OCI-LY7 (cell line): ENCODE data around the gene PTPRU. TPM values are rescaled to one million over a fixed set of nuclear protein-coding genes. Genes with fewer than 3 reads are reported as not detected.

ENCODE experiments used
- BruUV-seq: library from RNA; stranded (reverse); fragments of 400-500 nt; replicated peaks from 2 replicates; lab custom pipeline; 2021; lab: Mats Ljungman, UMichigan
- CTCF ChIA-PET: fragments of 300-600 bp; sonication (Branson Sonifier 250); formaldehyde crosslinking; loops from one replicate; lab custom pipeline; 2022; ENCODE audit warnings: antibody characterized with exemption; ENCODE audit not compliant: unreplicated experiment; lab: Charles Lee
- POLR2A ChIA-PET: fragments of 300-600 bp; sonication (Branson Sonifier 250); formaldehyde crosslinking; loops from one replicate; lab custom pipeline; 2022; ENCODE audit warnings: antibody characterized with exemption; lab: Charles Lee
- DNase-seq: peaks from one replicate; pipeline ENCODE4 v3.0.0-alpha.2; 2015; ENCODE audit warnings: low spot score
- H2AFZ ChIP-seq: fragments of 200-600 bp; sonication (generic), shearing (Covaris generic); 2 replicates; pipeline ENCODE4 v1.6.1; 2014; ENCODE audit warnings: mild to moderate bottlenecking, antibody characterized with exemption, low read length, moderate library complexity
- H3K27ac ChIP-seq: fragments of 200-600 bp; sonication (generic); 2 replicates; pipeline ENCODE4 v1.5.1; 2014; ENCODE audit warnings: mixed run types, low read depth, mild to moderate bottlenecking, moderate library complexity, low read length, inconsistent platforms; ENCODE audit not compliant: poor library complexity, severe bottlenecking
- H3K36me3 ChIP-seq: fragments of 200-600 bp; sonication (generic); 2 replicates; pipeline ENCODE4 v1.6.1; 2014; ENCODE audit warnings: mild to moderate bottlenecking, antibody characterized with exemption, low read length, moderate library complexity, mixed read lengths; ENCODE audit not compliant: insufficient read depth
- H3K4me1 ChIP-seq: fragments of 200-600 bp; sonication (generic); 2 replicates; pipeline ENCODE4 v1.5.1; 2014; ENCODE audit warnings: mild to moderate bottlenecking, low read length; ENCODE audit not compliant: insufficient read depth, poor library complexity, severe bottlenecking
- H3K4me2 ChIP-seq: fragments of 200-600 bp; sonication (generic); 2 replicates; pipeline ENCODE4 v1.6.1; 2014; ENCODE audit warnings: mild to moderate bottlenecking, low read length
- H3K4me3 ChIP-seq: fragments of 200-600 bp; sonication (generic); 2 replicates; pipeline ENCODE4 v1.5.1; 2014; ENCODE audit warnings: mild to moderate bottlenecking, low read depth, low read length; ENCODE audit not compliant: poor library complexity, severe bottlenecking
- H3K79me2 ChIP-seq: fragments of 200-600 bp; sonication (generic); 2 replicates; pipeline ENCODE4 v1.6.1; 2016; ENCODE audit warnings: low read depth, mild to moderate bottlenecking, low read length, moderate library complexity, mixed read lengths; ENCODE audit not compliant: insufficient read depth
- H3K9me2 ChIP-seq: fragments of 200-600 bp; sonication (generic); 2 replicates; pipeline ENCODE4 v1.6.1; 2016; ENCODE audit warnings: mild to moderate bottlenecking, low read length, mixed read lengths; ENCODE audit not compliant: insufficient read depth
- H3K9me3 ChIP-seq: fragments of 200-600 bp; sonication (generic); 2 replicates; pipeline ENCODE4 v1.6.1; 2014; ENCODE audit warnings: mild to moderate bottlenecking, mixed run types, low read length, mixed read lengths
- H4K20me1 ChIP-seq: fragments of 200-600 bp; sonication (generic); 2 replicates; pipeline ENCODE4 v1.6.1; 2014; ENCODE audit warnings: mild to moderate bottlenecking, antibody characterized with exemption, low read length, moderate library complexity, mixed read lengths; ENCODE audit not compliant: insufficient read depth
- CTCF ChIP-seq: fragments of 200-600 bp; sonication (generic); conservative IDR thresholded peaks from 2 replicates; pipeline ENCODE4 v1.5.1; 2014; ENCODE audit warnings: mild to moderate bottlenecking, antibody characterized with exemption, low read length, moderate library complexity, mixed read lengths
- EZH2phosphoT487 ChIP-seq: fragments of 200-600 bp; sonication (generic); IDR thresholded peaks from 2 replicates; pipeline ENCODE4 v1.6.1; 2018; ENCODE audit warnings: low read depth, borderline replicate concordance, mild to moderate bottlenecking, mixed run types, antibody characterized with exemption, low read length, moderate library complexity, mixed read lengths
- intact Hi-C: fragments of 100-400 bp; cut with micrococcal nuclease; formaldehyde crosslinking; loops from one replicate; pipeline ENCODE4 v1.10.0; 2022; ENCODE audit not compliant: unreplicated experiment
- total RNA-seq, 2 experiments: library from RNA; depleted of rRNA in 1 of 2; stranded (reverse); fragments of >200 nt in 1 of 2; shearing (Covaris generic) in 1 of 2; gene quantifications; 2 replicates each; pipeline ENCODE4 v1.2.3, GENCODE V29; 2014 to 2022

The PTPRU gene
- total RNA-seq, 2 experiments from 2014 or later: 2.5 to 4.6 TPM

- Histone ChIP-seq H2AFZ (no peak overlapping the region), H3K36me3 (no peaks in the 10 kb centered on the region), H3K9me3 (no peaks in the 10 kb centered on the region), H3K4me2 (no peak overlapping the region), H3K79me2 (no peaks in the 10 kb centered on the region), H3K9me2 (no peaks in the 10 kb centered on the region), H3K4me3 (no peak overlapping the region), H4K20me1 (no peaks in the 10 kb centered on the region), H3K4me1 (no peaks in the 10 kb centered on the region), H3K27ac (no peak overlapping the region)
- intact Hi-C loops: no loop called here
- ChIA-PET CTCF (no interaction called here), POLR2A (interaction anchor here (0.6 kb wide), 2 partner anchors 9 to 61 kb away, joined by 3 read pairs; no protein-coding TSS in a partner anchor)
- BruUV-seq: no TSS peak
- DNase-seq: no peak
- TF ChIP-seq CTCF: no peak
- no peak for TF ChIP-seq EZH2phosphoT487
Measured at GRCh38 chr1:29275435-29275834, 39.1 kb downstream of the PTPRU start.

GRCh38 chr1:29278124-29278523 is 41.8 kb downstream of the PTPRU start:
- no peaks in the 10 kb centered on the region for H3K9me3 ChIP-seq
- H3K4me1 ChIP-seq: no peaks in the 10 kb centered on the region
- no peak for DNase-seq
- no peaks in the 10 kb centered on the region for H3K79me2 ChIP-seq
- H3K9me2 ChIP-seq: no peaks in the 10 kb centered on the region
- no peak overlapping the region for H3K4me3 ChIP-seq
- no peaks in the 10 kb centered on the region for H3K36me3 ChIP-seq
- no peak overlapping the region for H2AFZ ChIP-seq
- H3K4me2 ChIP-seq: no peak overlapping the region
- H4K20me1 ChIP-seq: no peaks in the 10 kb centered on the region
- no TSS peak for BruUV-seq
- H3K27ac ChIP-seq: no peak overlapping the region
- intact Hi-C loops: no loop called here
- TF ChIP-seq EZH2phosphoT487 (no peak), CTCF (no peak)
- ChIA-PET CTCF (no interaction called here), POLR2A (no interaction called here)

- Histone ChIP-seq H3K4me2 (no peak overlapping the region), H3K27ac (no peak overlapping the region), H4K20me1 (no peaks in the 10 kb centered on the region), H2AFZ (no peak overlapping the region), H3K36me3 (no peaks in the 10 kb centered on the region), H3K9me2 (no peaks in the 10 kb centered on the region), H3K79me2 (no peaks in the 10 kb centered on the region), H3K9me3 (no peaks in the 10 kb centered on the region), H3K4me3 (no peak overlapping the region), H3K4me1 (peaks cover 9% of the 10 kb centered on the region)
- no peak for DNase-seq
- intact Hi-C loops: no loop called here
- TF ChIP-seq CTCF (no peak), EZH2phosphoT487 (no peak)
- BruUV-seq: no TSS peak
- ChIA-PET POLR2A (no interaction called here), CTCF (no interaction called here)
Measured at GRCh38 chr1:29279406-29279805, 43.1 kb downstream of the PTPRU start.
